HepG2 (cell line): Measurements from ENCODE around the gene NDOR1. TPM values are rescaled to one million over a fixed set of nuclear protein-coding genes. Genes with fewer than 3 reads are reported as not detected.

Source experiments
- ATAC-seq: fragments of 200-7000 bp; cut with Tn5 transposase; 3 replicates; pipeline ENCODE4 v1.9.1; 2020; ENCODE audit warnings: mild to moderate bottlenecking, moderate library complexity
- BruUV-seq: library from RNA; stranded (reverse); fragments of 400-500 nt; replicated peaks from 2 replicates; lab custom pipeline; 2021; lab: Mats Ljungman, UMichigan
- CTCF ChIA-PET: fragments of 300-600 bp; formaldehyde crosslinking; extraction: SDS; loops from one replicate; lab custom pipeline; 2021; ENCODE audit warnings: low total read pairs, inconsistent platforms, low intra/inter-chr PET ratio; lab: Yijun Ruan, JAX
- POLR2A ChIA-PET: fragments of 350-600 bp; sonication (Branson Sonifier 250); formaldehyde crosslinking; loops from one replicate; lab custom pipeline; 2020; ENCODE audit warnings: antibody characterized with exemption, inconsistent platforms; lab: Yijun Ruan, JAX
- DNase-seq: peaks from one replicate; pipeline ENCODE4 v3.0.0-alpha.2; 2015; ENCODE audit warnings: low spot score
- FAIRE-seq: peaks from 3 replicates; lab custom pipeline; 2011; peaks lifted over from hg19 to GRCh38; lab: Jason Lieb, UNC
- H2AFZ ChIP-seq: one replicate; pipeline ENCODE4 v1.6.1; 2011; ENCODE audit warnings: low read length, inconsistent platforms
- H3K27ac ChIP-seq: fragments of 300-600 bp; 3 replicates; pipeline ENCODE4 v1.8.0; 2011; ENCODE audit warnings: mixed run types, mild to moderate bottlenecking, mixed read lengths, low read length, inconsistent platforms; ENCODE audit not compliant: insufficient read depth; ENCODE audit errors: extremely low read length
- H3K27me3 ChIP-seq, 2 experiments: fragments of 200-600 bp in 1 of 2; 2 replicates in 1 of 2; 3 replicates in 1 of 2; pipeline versions ENCODE4 v1.6.0 to v1.8.0; 2011; ENCODE audit warnings: low read length in 2 of 2, mild to moderate bottlenecking in 2 of 2, moderate library complexity in 2 of 2, inconsistent platforms in 1 of 2; ENCODE audit not compliant: insufficient read depth in 2 of 2, control insufficient read depth in 1 of 2
- H3K36me3 ChIP-seq, 2 experiments: fragments of 200-600 bp in 1 of 2; replicated peaks in 1 of 2; 2 replicates in 1 of 2; 3 replicates in 1 of 2; pipeline versions ENCODE4 v1.5.1 to v1.8.0; 2011; ENCODE audit warnings: low read length in 2 of 2, inconsistent platforms in 1 of 2; ENCODE audit not compliant: insufficient read depth in 2 of 2, control insufficient read depth in 1 of 2
- H3K4me1 ChIP-seq: 2 replicates; pipeline ENCODE4 v1.5.1; 2012; ENCODE audit warnings: low read length, inconsistent platforms; ENCODE audit not compliant: insufficient read depth
- H3K4me2 ChIP-seq: 2 replicates; pipeline ENCODE4 v1.6.0; 2011; ENCODE audit warnings: low read depth, low read length, inconsistent platforms
- H3K4me3 ChIP-seq, 3 experiments: fragments of 200-600 bp in 1 of 3; sonication (generic), shearing (Covaris generic) in 1 of 3; replicated peaks in 1 of 3; 2 replicates each; pipeline ENCODE4 v1.5.1; 2011 to 2016; ENCODE audit warnings: low read length in 3 of 3, inconsistent platforms in 2 of 3, low read depth in 2 of 3, mild to moderate bottlenecking in 2 of 3, control low read depth in 1 of 3, mixed read lengths in 1 of 3; ENCODE audit not compliant: insufficient read depth in 1 of 3
- H3K79me2 ChIP-seq: one replicate; pipeline ENCODE4 v1.6.1; 2011; ENCODE audit warnings: low read length, inconsistent platforms; ENCODE audit not compliant: insufficient read depth
- H3K9ac ChIP-seq: 2 replicates; pipeline ENCODE4 v1.6.0; 2011; ENCODE audit warnings: mild to moderate bottlenecking, low read depth, low read length, inconsistent platforms; ENCODE audit not compliant: insufficient read depth
- H3K9me3 ChIP-seq: 2 replicates; pipeline ENCODE4 v1.5.1; 2012; ENCODE audit warnings: mild to moderate bottlenecking, low read length
- H4K20me1 ChIP-seq: 2 replicates; pipeline ENCODE4 v1.6.0; 2011; ENCODE audit warnings: inconsistent platforms, mild to moderate bottlenecking, low read length, moderate library complexity; ENCODE audit not compliant: insufficient read depth
- ARHGAP35 ChIP-seq: sonication (generic); formaldehyde crosslinking; IDR thresholded peaks from 2 replicates; pipeline ENCODE4 v1.9.0; 2022; ENCODE audit warnings: mild to moderate bottlenecking, inconsistent platforms, moderate library complexity, missing genetic modification reagents, borderline replicate concordance
- ISL2 ChIP-seq: sonication (generic); formaldehyde crosslinking; IDR thresholded peaks from 2 replicates; pipeline ENCODE4 v1.5.0; 2020; ENCODE audit warnings: missing genetic modification reagents
- NONO ChIP-seq, 2 experiments: fragments of 450-650 bp in 1 of 2; sonication (generic) in 1 of 2; formaldehyde crosslinking in 1 of 2; IDR thresholded peaks in 1 of 2; conservative IDR thresholded peaks in 1 of 2; 2 replicates each; pipeline versions ENCODE4 v1.6.1 to v1.8.0; 2017 to 2022; ENCODE audit warnings: mild to moderate bottlenecking in 1 of 2, missing genetic modification reagents in 1 of 2, moderate library complexity in 1 of 2
- THAP11 ChIP-seq: IDR thresholded peaks from 2 replicates; pipeline ENCODE4 v1.6.1; 2016; ENCODE audit warnings: missing biosample characterization, missing genetic modification reagents
- ZBTB20 ChIP-seq: sonication (generic); formaldehyde crosslinking; IDR thresholded peaks from 2 replicates; pipeline ENCODE4 v1.8.1; 2023; ENCODE audit warnings: missing genetic modification reagents, low read depth, mild to moderate bottlenecking, borderline replicate concordance
- ZBTB42 ChIP-seq: sonication (generic); formaldehyde crosslinking; IDR thresholded peaks from 2 replicates; pipeline ENCODE4 v1.5.0; 2020; ENCODE audit warnings: mild to moderate bottlenecking, missing genetic modification reagents
- ZBTB7A ChIP-seq: sonication (generic); formaldehyde crosslinking; IDR thresholded peaks from 2 replicates; pipeline ENCODE4 v1.8.0; 2022; ENCODE audit warnings: mild to moderate bottlenecking, missing genetic modification reagents
- ZNF563 ChIP-seq: sonication (generic); formaldehyde crosslinking; IDR thresholded peaks from 2 replicates; pipeline ENCODE4 v1.8.0; 2022; ENCODE audit warnings: mild to moderate bottlenecking, moderate library complexity, missing genetic modification reagents
- ZNF766 ChIP-seq: sonication (generic); formaldehyde crosslinking; IDR thresholded peaks from 2 replicates; pipeline ENCODE4 v1.5.0; 2020; ENCODE audit warnings: missing genetic modification reagents, borderline replicate concordance
- ZNF891 ChIP-seq: sonication (generic); formaldehyde crosslinking; IDR thresholded peaks from 2 replicates; pipeline ENCODE4 v1.5.0; 2020; ENCODE audit warnings: mild to moderate bottlenecking, missing genetic modification reagents
- WGBS: methylation state at CpG from one replicate; pipeline ENCODE4 v1.1.6; 2017; ENCODE audit warnings: low lambda C conversion rate; 5-methylcytosine and 5-hydroxymethylcytosine counted together
- in situ Hi-C: cut with HindIII; loops from 2 replicates; pipeline ENCODE4 v1.10.0; 2017; ENCODE audit warnings: low pct_unique_long_range_greater_than_20kb; ENCODE audit not compliant: extremely low pct_ligation_motif_present
- intact Hi-C: fragments of 100-400 bp; cut with micrococcal nuclease; formaldehyde crosslinking; loops from one replicate; pipeline ENCODE4 v1.10.0; 2022; ENCODE audit not compliant: unreplicated experiment
- polyA plus RNA-seq, 8 experiments: library from polyadenylated mRNA; depleted of rRNA in 3 of 8; stranded (reverse) in 7 of 8; unstranded in 1 of 8; fragments of >200 nt; fragmentation: Illumina TruSeq in 4 of 8; extraction: Trizol in 4 of 8; gene quantifications; 2 replicates each; pipeline versions ENCODE4 v1.2.1 to v1.2.3, GENCODE V29; 2011 to 2016; ENCODE audit warnings: low read depth in 4 of 8, missing spikeins in 1 of 8, mixed read lengths in 1 of 8; ENCODE audit not compliant: insufficient read depth in 1 of 8
- total RNA-seq, 5 experiments: library from RNA; depleted of rRNA; stranded (reverse); fragments of >200 nt; fragmentation: Illumina TruSeq; extraction: Trizol; gene quantifications; 2 replicates each; pipeline ENCODE4 v1.2.3, GENCODE V29; 2016; ENCODE audit warnings: low read depth in 1 of 5
- TF ChIP-seq, protein P1 (sequence below): sonication (generic); formaldehyde crosslinking; IDR thresholded peaks from 2 replicates; pipeline ENCODE4 v1.4.0; 2020; ENCODE audit warnings: mild to moderate bottlenecking, missing genetic modification reagents
- TF ChIP-seq, protein P2 (sequence below): sonication (generic); formaldehyde crosslinking; IDR thresholded peaks from 2 replicates; pipeline ENCODE4 v1.4.0; 2020; ENCODE audit warnings: mild to moderate bottlenecking, missing genetic modification reagents
- TF ChIP-seq, protein P3 (sequence below): sonication (generic); formaldehyde crosslinking; IDR thresholded peaks from 2 replicates; pipeline ENCODE4 v1.4.0; 2020; ENCODE audit warnings: missing genetic modification reagents
- TF ChIP-seq, protein P4 (sequence below), 2 experiments: sonication (generic) in 1 of 2; formaldehyde crosslinking in 1 of 2; IDR thresholded peaks; 2 replicates each; pipeline versions ENCODE4 v1.4.0 to v1.6.1; 2018 to 2020; ENCODE audit warnings: missing genetic modification reagents in 2 of 2, borderline replicate concordance in 1 of 2, low read depth in 1 of 2, mild to moderate bottlenecking in 1 of 2, missing biosample characterization in 1 of 2

NDOR1 gene
- total and polyA plus RNA-seq, 2 of the 13 experiments (the other 11 are each of a cell fraction or from before 2014, with no cell fraction given), result 3.6 to 8.7 TPM

DNA sequence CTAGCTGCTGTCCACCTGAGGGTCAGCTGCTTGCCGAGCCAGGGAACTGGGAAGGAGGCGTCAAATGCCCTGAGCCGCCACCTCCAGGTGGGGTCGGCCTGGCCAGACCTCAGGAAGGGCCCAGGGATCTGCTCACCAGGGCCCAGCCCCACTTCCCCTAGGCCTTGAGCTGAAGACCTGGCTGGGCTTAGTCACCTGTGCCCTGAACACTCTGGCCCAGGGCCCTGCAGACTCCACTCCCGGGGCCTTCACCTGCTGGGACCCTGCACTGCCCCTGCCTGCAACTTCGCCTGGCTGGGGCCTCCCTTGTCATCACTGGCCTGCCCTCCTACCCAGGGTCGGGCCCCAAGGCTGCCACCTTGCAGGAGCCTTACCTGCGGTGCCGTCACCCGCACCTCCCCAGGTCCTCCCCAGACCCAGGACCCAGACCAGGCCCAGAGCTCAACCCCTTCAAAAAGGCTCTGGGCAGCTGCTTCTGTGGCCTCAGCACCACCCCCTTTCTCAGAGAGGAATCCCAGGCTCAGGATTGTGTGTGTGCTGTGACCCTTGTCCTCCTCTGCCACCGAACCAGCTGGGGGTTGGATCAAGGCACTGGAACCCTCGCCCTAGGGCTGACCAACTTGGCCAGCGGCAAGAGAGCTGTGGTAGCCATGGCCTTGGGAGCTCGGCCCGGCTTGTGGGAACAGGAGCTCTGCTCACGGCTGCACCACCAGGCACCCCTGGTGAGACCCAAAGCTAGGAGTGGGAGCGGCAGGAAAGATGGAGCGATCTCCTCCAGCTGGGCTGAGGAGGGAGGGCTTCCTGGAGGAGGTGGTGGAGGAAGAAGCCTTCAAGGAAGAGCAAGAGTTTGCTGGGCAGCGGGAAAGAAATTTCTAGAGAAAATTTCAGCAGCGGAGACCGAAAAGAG, 48.5 kb downstream of the NDOR1 start (continued):
- TF ChIP-seq, protein P1, sequence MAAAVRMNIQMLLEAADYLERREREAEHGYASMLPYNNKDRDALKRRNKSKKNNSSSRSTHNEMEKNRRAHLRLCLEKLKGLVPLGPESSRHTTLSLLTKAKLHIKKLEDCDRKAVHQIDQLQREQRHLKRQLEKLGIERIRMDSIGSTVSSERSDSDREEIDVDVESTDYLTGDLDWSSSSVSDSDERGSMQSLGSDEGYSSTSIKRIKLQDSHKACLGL, result peak; percentile 64
- TF ChIP-seq, protein P2, sequence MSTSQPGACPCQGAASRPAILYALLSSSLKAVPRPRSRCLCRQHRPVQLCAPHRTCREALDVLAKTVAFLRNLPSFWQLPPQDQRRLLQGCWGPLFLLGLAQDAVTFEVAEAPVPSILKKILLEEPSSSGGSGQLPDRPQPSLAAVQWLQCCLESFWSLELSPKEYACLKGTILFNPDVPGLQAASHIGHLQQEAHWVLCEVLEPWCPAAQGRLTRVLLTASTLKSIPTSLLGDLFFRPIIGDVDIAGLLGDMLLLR (CRISPR knock-in tag), result 0 out of 2 replicates have a peak, but pooled peaks have one; percentile 32

DNA sequence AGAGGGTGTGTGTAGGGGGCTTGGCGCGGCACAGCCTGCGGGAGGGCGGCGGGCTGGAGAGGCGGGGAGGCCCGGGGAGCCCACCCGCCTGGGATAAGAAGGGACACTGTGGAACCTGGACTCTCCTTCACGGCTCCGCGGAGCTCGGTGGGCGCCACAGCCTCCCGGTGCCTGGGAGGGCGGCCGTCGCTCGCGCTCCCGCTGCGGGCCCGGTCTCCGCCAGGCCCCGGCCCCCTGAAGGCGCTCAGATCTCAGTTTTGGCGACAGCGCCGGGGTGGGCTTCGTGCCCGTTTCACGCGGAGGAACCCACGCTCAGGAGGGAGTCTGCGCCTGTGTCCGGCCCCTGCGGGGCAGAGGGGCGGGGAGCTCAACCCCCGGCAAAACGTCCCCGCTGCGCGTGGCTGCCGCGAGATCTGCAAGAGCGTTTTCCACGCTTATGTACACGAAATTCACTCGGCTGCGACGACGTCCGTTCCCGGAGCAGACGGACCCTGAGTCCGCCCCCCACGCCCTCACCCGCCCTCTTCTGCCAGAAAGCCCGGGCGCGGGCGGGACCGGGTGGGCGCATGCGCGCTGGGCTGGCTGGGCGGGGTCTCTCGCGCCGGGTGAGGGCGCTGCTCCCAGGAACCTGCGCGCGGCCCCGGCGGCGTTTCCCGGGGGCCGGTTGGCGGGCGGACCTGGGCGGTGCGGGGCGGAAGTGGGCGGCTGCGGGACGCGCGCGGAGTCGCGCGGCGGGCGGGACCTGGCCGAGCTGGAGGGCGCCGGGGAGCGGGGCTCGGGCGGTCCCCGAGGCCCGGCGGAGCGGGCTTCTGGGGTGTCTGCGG, 49.3 kb downstream of the NDOR1 start, which contains the start of gene NELFB:
Gene NELFB, plus strand, starts transcription at position 704 of the 824 bp plus-strand sequence.
- ChIA-PET POLR2A (interaction anchor here (0.8 to 14.2 kb wide), 15 partner anchors 12 to 199 kb away, joined by 3 to 317 read pairs (median 4); partner anchors contain the start of genes ANAPC2, ENTPD8, EXD3 and NOXA1), CTCF (no interaction called here)
- FAIRE-seq, result no peak
- Histone ChIP-seq H3K27me3 (no peaks in the 10 kb centered on the region; a peak in 1 of 5 replicates), H3K4me3 (peak within 1 kb of the TSS; percentile 91 to 98 (median 91)), H3K9me3 (no peaks in the 10 kb centered on the region), H3K36me3 (peaks cover 11 to 17% of the 10 kb centered on the region in 2 experiments; a peak in 4 of 5 replicates), H3K79me2 (peaks cover 18% of the 10 kb centered on the region), H3K9ac (peak within 1 kb of the TSS; percentile 86), H3K27ac (peak within 1 kb of the TSS; percentile 80), H2AFZ (no peak within 1 kb of the TSS), H3K4me1 (peaks cover 57% of the 10 kb centered on the region), H3K4me2 (peak within 1 kb of the TSS; percentile 91), H4K20me1 (no peaks in the 10 kb centered on the region)
- WGBS, result 4% methylated on average over 8 of the region's 105 CpGs
- BruUV-seq, result TSS peak; percentile 69
- in situ Hi-C loops, result no loop called here
- peak; percentile 76 for DNase-seq
- peak; percentile 53 for ATAC-seq
- intact Hi-C loops, result no loop called here
- 0 out of 2 replicates have a peak, but pooled peaks have one; percentile 65 for TF ChIP-seq ZNF891 (CRISPR knock-in tag)
- TF ChIP-seq ISL2 (CRISPR knock-in tag), result peak; percentile 25; the same call in 1 of the 2 replicates
- peak; percentile 64; the same call in 1 of the 2 replicates for TF ChIP-seq ZBTB20 (CRISPR knock-in tag)
- TF ChIP-seq ZNF563 (CRISPR knock-in tag), result peak; percentile 50; the same call in 1 of the 2 replicates
- TF ChIP-seq ARHGAP35, result peak; percentile 50; the same call in 1 of the 2 replicates
- TF ChIP-seq ZBTB42 (CRISPR knock-in tag), result 0 out of 2 replicates have a peak, but pooled peaks have one; percentile 21
- TF ChIP-seq THAP11 (CRISPR knock-in tag), result peak; percentile 88
- TF ChIP-seq, protein P3, sequence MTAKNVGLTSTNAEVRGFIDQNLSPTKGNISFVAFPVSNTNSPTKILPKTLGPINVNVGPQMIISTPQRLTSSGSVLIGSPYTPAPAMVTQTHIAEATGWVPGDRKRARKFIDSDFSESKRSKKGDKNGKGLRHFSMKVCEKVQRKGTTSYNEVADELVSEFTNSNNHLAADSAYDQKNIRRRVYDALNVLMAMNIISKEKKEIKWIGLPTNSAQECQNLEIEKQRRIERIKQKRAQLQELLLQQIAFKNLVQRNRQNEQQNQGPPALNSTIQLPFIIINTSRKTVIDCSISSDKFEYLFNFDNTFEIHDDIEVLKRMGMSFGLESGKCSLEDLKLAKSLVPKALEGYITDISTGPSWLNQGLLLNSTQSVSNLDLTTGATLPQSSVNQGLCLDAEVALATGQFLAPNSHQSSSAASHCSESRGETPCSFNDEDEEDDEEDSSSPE, result peak; percentile 76
- TF ChIP-seq ZBTB7A (CRISPR knock-in tag), result 0 out of 2 replicates have a peak, but pooled peaks have one; percentile 42
- TF ChIP-seq, protein P4, sequence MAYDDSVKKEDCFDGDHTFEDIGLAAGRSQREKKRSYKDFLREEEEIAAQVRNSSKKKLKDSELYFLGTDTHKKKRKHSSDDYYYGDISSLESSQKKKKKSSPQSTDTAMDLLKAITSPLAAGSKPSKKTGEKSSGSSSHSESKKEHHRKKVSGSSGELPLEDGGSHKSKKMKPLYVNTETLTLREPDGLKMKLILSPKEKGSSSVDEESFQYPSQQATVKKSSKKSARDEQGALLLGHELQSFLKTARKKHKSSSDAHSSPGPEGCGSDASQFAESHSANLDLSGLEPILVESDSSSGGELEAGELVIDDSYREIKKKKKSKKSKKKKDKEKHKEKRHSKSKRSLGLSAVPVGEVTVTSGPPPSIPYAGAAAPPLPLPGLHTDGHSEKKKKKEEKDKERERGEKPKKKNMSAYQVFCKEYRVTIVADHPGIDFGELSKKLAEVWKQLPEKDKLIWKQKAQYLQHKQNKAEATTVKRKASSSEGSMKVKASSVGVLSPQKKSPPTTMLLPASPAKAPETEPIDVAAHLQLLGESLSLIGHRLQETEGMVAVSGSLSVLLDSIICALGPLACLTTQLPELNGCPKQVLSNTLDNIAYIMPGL (CRISPR knock-in tag; IDR thresholded peaks at IDR 0.05; ENCODE audit: borderline replicate concordance in 1 of 2, low read depth in 1 of 2), result peak; percentile 17 to 34; a peak in 2 of 4 replicates
- no peak for TF ChIP-seq ZNF766 (CRISPR knock-in tag)
- TF ChIP-seq NONO (IDR thresholded peaks at IDR 0.05), result no peak
- peak; percentile 80; the same call in 1 of the 2 replicates for TF ChIP-seq NONO (CRISPR knock-in tag; conservative IDR thresholded peaks at IDR 0.05)
